ENCODE data around the gene RASAL3.

Gene RASAL3

DNA sequence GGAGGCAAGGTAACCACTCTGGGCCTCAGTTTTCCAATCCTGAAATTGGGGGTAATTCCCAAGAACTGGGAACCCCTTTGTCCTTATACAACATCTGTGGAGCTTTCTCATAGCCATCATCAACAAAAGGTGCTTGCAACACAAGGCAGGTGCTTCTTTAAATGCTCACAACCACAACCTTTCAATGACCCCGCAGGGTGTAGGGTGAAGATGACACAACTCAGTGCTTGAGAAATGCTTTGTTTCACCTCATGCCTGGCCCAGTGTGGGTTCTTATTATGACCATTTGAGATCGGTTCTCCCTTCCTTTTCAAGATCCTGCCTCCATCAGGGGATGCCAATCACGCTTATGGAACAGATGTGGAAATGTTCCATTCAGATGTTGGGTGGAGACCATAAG is 23.0 kb downstream of the RASAL3 start:
- Histone ChIP-seq H2AFZ (ENCODE audit: low read length) (no peak overlapping the region), H3K4me2 (ENCODE audit: low read depth, low read length, poor library complexity, severe bottlenecking) (no peak overlapping the region), H3K4me1 (ENCODE audit: insufficient read depth, low read length, poor library complexity, severe bottlenecking) (no peaks in the 10 kb centered on the region), H3K9me2 (replicated peaks; ENCODE audit: low read depth, low read length) (no peaks in the 10 kb centered on the region), H3K79me2 (ENCODE audit: insufficient read depth, low read length) (no peaks in the 10 kb centered on the region), H3K27me3 (ENCODE audit: insufficient read depth, low read length, poor library complexity, severe bottlenecking) (no peaks in the 10 kb centered on the region), H4K20me1 (ENCODE audit: insufficient read depth, low read length, poor library complexity, severe bottlenecking) (no peaks in the 10 kb centered on the region), H3F3A (ENCODE audit: low read depth) (no peaks in the 10 kb centered on the region), H3K9ac (ENCODE audit: low read depth, low read length, poor library complexity, severe bottlenecking) (no peak overlapping the region), H3K36me3 (ENCODE audit: insufficient read depth, low read length) (no peaks in the 10 kb centered on the region), H3K4me3 (ENCODE audit: low read length, poor library complexity, severe bottlenecking) (no peak overlapping the region), H3K9me3 (ENCODE audit: insufficient read depth, low read depth, low read length) (no peaks in the 10 kb centered on the region)
- no peak for TF ChIP-seq CTCF (conservative IDR thresholded peaks at IDR 0.05; ENCODE audit: low read length)
- TF ChIP-seq EZH2phosphoT487 (IDR thresholded peaks at IDR 0.05; ENCODE audit: borderline replicate concordance): no peak

GRCh38 chr19:15439821-15440641 is 24.3 kb downstream of the RASAL3 start:
- Histone ChIP-seq H3K4me1 (ENCODE audit: insufficient read depth, low read length, poor library complexity, severe bottlenecking) (no peaks in the 10 kb centered on the region), H3K4me3 (ENCODE audit: low read length, poor library complexity, severe bottlenecking) (no peak overlapping the region), H3K9ac (ENCODE audit: low read depth, low read length, poor library complexity, severe bottlenecking) (peak overlapping the region; percentile 32), H3K79me2 (ENCODE audit: insufficient read depth, low read length) (no peaks in the 10 kb centered on the region), H3K9me2 (replicated peaks; ENCODE audit: low read depth, low read length) (no peaks in the 10 kb centered on the region), H3K9me3 (ENCODE audit: insufficient read depth, low read depth, low read length) (no peaks in the 10 kb centered on the region), H3K4me2 (ENCODE audit: low read depth, low read length, poor library complexity, severe bottlenecking) (no peak overlapping the region), H2AFZ (ENCODE audit: low read length) (no peak overlapping the region), H3K36me3 (ENCODE audit: insufficient read depth, low read length) (no peaks in the 10 kb centered on the region), H4K20me1 (ENCODE audit: insufficient read depth, low read length, poor library complexity, severe bottlenecking) (no peaks in the 10 kb centered on the region), H3F3A (ENCODE audit: low read depth) (no peaks in the 10 kb centered on the region), H3K27me3 (ENCODE audit: insufficient read depth, low read length, poor library complexity, severe bottlenecking) (no peaks in the 10 kb centered on the region)
- TF ChIP-seq CTCF (conservative IDR thresholded peaks at IDR 0.05; ENCODE audit: low read length): no peak
- no peak for TF ChIP-seq EZH2phosphoT487 (IDR thresholded peaks at IDR 0.05; ENCODE audit: borderline replicate concordance)

DNA sequence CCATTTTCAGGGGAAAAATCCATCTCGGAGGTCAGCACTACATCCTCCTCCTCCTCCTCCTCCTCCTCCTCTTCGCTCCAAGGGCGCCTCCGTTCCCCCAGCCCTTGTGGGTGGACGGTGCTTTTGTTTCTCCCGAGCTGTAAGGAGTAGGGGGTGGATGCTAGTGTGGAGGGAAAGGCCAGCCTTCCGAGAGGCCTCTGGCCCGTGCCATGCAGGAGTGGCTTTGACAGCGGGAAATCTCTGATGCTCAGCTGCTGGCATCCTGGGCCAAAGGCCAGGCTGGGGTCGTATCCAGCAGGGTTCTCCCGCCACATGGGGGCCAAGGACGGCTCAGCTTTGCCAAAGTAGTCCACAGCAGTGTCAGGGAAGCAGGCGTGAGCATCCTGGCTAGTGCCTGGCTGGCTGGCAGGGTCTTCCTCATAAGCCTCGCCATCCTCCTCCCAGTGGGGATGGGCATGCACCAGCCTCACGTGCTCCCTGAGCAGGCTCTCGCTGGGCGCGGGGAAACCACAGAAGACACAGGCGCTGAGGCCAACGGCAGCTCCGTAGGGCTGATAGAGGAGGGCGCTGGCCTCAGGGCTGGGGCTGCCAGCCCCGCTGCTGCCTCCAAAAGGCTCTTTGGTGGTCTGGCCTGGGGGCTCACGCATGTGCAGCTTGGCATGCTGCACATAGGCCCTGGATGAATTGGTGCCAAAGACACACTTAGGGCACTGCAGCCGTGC is 25.1 kb downstream of the RASAL3 start:
- no peaks in the 10 kb centered on the region for H4K20me1 ChIP-seq (ENCODE audit: insufficient read depth, low read length, poor library complexity, severe bottlenecking)
- no peaks in the 10 kb centered on the region for H3F3A ChIP-seq (ENCODE audit: low read depth)
- TF ChIP-seq EZH2phosphoT487 (IDR thresholded peaks at IDR 0.05; ENCODE audit: borderline replicate concordance) (no peak), CTCF (conservative IDR thresholded peaks at IDR 0.05; ENCODE audit: low read length) (no peak)
- no peaks in the 10 kb centered on the region for H3K9me3 ChIP-seq (ENCODE audit: insufficient read depth, low read depth, low read length)
- H3K9me2 ChIP-seq (replicated peaks; ENCODE audit: low read depth, low read length): no peaks in the 10 kb centered on the region
- H2AFZ ChIP-seq (ENCODE audit: low read length): no peak overlapping the region
- no peaks in the 10 kb centered on the region for H3K27me3 ChIP-seq (ENCODE audit: insufficient read depth, low read length, poor library complexity, severe bottlenecking)
- H3K4me2 ChIP-seq (ENCODE audit: low read depth, low read length, poor library complexity, severe bottlenecking): no peak overlapping the region
- peak overlapping the region; percentile 32 for H3K9ac ChIP-seq (ENCODE audit: low read depth, low read length, poor library complexity, severe bottlenecking)
- no peaks in the 10 kb centered on the region for H3K4me1 ChIP-seq (ENCODE audit: insufficient read depth, low read length, poor library complexity, severe bottlenecking)
- no peak overlapping the region for H3K4me3 ChIP-seq (ENCODE audit: low read length, poor library complexity, severe bottlenecking)
- H3K79me2 ChIP-seq (ENCODE audit: insufficient read depth, low read length): no peaks in the 10 kb centered on the region
- H3K36me3 ChIP-seq (ENCODE audit: insufficient read depth, low read length): no peaks in the 10 kb centered on the region
